ENCODE measurements around the gene IKBKE.
A peak's percentile ranks its signal among the peaks of the same experiment; 100 is the strongest.

Gene IKBKE

DNA sequence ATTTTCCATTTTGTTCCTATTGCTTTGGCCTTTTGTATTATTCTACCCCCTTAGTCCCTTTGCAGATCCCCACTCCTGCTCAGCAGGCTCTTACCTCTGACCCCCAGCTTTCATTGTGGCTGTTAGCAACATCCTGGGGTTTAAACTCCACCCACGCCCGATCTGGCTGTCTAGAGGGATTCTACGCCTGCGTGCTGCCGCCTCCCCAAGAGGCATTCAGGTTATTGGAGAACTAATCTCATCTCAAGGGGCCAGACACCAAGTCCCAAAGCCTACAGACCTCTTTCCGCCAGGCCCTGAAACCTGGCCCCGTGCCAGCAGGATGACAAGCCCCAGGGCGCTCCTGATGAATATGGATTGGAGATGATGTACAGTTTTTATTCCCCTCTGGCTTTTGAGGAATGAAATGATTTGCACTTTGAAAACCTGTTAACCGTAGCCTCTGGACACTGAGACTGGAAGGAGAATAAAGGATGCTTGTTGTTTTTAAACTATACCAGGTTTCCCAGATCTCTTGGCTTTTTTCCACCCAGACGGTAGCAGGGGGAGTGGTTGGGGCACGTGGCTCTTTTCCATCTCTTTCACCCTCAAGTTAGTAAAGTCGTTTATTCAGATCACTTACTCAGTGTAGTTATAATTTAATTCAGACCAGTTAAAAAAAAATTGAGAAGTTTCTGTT lies 14.5 kb upstream of the IKBKE start:
- no peak for FAIRE-seq

DNA sequence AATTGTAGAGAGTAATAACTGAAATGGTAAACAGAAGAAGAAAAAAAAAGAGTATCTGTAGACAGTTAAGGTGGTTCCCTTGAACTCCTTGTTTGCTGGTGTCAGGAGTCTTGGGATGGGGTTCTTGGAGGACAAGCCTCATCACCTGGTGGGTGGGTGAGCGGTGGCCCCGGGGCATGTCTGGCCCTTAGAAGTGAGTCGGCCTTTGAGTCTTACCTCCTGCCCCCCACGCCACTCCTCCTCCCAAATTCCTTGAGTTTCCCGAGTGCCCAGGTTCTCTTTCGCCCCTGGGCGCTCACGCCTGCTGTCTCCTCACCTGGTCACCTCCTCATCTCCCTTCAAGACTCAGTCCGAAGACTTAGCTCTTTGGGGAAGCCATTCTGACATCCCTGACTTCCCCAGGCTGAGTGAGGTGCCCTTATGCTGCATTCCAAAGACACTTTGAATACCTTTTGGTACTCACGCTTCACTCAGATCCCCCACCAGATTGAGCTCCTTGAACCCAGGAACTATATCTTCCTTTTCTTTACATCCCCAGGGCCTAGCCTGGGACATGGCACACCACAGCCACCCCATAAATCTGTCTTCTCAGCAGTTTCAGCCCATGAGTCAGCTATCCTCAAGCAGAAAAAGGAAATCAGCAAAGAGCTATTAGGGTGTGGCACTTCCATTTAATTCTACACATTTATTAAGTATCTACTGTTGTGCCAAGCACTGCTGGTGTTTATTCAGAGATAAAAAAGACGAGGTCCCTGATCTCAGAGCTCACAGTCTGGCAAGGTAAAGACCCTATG lies 13.5 kb upstream of the IKBKE start:
- no peak for FAIRE-seq

DNA sequence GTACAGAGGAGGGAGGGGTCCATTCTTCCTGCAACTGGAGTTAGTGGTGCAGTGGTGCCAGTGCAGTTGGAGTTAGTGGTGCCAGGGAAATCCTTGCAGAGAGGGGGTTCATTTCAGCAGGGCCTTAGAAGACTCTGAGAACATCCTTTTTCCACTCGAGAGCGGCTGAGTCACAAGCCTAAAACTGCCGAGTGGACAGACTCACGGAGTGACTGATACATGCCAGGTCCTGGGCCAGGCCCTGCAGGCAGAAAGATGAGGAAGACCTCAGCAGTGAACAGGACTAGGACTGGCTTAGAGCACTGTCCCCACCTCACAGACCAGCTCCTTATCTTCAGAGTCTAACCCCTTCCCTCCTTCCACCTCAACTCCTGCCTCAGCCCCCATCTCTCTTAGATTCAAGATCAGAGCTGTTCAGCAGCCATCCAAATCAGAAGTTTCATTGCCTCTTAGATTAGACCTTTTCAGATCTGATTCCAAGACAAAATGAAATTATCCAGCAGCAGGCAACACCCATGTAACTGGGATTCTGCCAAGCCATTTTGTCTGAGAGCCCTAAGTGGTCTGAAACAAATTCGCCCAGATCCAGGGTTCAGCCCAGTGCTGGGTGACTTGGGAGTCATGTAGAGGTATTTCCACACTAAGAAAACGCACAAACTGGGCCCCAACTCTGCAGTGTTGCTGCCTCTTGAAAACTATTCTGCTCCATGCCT lies 12.7 kb upstream of the IKBKE start:
- no peak for FAIRE-seq

DNA sequence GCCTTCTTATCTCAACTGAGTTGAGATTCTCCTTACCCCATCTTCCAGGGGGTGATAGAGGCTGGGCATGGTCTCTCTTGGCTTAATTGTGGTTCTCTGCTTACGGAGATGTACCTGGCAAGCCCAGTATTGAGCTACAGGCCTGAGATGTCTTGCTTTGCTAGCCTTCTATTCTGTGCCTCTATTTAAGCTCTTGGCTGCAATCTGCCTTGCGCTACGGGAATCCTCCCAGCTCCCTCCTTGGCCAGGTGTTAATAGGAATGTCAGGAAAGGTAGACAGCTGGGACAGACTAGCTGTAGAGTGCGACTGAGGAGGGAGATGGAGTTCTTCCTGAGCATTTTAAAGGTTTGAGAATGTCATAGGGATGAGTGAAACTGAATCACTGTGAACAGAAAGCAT lies 10.6 kb upstream of the IKBKE start:
- FAIRE-seq, result no peak

DNA sequence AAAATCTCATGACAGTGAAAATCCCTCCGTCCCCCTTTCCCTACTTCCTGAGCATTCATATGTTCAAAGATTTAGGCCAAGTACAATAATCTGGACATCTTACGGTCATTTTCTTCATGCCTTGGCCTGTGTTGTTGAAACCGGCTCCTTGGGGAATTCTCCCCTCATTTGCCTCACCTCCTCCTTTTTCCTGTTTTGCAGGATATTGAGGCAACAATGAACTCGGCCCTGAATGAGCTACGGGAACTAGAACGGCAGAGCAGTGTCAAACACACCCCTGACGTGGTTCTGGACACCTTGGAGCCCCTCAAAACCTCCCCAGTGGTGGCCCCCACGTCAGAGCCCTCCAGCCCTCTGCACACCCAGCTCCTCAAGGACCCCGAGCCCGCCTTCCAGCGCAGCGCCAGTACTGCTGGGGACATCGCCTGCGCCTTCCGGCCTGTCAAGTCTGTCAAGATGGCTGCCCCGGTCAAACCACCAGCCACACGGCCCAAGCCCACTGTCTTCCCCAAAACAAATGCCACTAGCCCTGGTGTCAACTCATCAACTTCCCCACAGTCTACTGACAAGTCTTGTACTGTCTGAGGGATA lies 9.3 kb upstream of the IKBKE start:
- no peak for FAIRE-seq

DNA sequence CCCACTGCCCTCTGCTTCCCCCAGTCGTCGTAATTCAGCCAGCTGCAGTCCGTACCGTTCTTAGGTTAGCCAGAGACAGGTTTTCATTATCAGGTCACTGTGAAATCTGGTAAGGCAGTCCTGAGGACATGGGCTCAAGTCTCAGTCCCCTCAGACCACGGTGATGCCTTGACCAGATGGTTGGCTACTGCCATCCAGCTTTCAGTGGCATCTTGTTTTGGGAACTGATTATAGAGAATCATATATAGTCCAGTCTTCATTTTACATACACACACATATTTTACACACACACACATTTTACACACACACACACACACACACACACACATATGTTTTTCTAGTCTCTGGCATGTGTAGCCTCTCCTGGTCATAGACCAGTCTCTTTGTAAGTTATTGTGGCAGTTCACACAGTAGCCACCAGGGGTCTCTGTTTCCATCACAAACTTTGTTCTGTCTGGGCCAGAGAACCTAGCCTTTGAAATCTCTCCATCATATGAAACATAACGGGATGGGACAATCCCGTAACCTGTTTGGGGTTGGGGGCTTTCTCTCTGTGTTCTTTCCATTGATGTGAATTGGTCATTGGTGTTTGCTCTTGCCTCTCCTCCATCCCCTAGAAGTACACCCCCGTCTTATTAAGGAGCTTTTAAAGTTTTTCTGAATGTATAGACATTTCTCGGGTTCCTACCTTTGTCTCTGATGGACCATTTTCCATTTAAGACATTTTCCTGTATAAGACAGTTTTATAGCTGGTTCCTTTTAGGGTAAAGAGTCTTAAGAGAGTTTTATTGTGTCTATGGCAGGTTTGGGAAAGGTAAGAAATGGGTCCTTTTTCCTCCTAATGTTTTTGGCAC lies 8.4 kb upstream of the IKBKE start:
- FAIRE-seq, result peak; percentile 79

DNA sequence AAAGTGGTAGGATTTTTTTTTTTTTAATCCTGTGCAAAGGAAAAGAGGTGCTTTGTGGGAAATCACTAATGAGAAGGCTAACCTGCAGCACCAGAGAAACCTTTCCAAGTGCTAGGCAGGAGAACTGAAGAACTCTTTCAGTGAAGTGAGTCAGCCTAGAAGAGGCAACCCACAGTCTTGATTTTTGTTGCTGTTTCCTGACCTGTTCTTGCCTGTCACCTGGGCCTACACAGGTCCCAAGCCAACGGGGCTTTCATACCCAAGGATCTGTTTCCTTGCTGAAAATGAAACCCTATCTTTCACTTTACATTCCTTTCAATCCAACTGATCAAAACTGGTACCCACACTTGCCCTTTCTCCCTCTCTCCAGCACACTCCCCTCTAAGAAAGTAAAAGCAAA lies 7.1 kb upstream of the IKBKE start:
- FAIRE-seq, result no peak

DNA sequence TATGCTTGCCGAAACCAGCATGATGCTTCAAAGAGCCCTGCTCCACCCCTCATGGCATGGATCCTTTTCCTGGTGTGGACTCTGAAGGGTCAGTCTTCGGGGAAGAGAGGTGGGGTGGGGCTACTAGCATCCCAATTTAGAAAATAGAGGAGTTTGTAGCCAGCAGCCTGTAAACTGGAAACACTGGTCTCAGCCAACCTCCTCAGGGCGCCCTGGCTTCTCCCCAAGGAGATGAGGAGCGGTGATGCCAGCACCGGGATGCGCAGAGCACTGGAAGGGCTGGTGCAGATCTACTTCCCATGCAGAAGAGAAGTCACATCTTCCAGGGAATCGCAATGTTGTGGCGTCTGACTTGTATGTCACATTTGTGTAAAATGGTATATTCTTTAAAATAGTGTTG lies 6.4 kb upstream of the IKBKE start:
- FAIRE-seq, result no peak

DNA sequence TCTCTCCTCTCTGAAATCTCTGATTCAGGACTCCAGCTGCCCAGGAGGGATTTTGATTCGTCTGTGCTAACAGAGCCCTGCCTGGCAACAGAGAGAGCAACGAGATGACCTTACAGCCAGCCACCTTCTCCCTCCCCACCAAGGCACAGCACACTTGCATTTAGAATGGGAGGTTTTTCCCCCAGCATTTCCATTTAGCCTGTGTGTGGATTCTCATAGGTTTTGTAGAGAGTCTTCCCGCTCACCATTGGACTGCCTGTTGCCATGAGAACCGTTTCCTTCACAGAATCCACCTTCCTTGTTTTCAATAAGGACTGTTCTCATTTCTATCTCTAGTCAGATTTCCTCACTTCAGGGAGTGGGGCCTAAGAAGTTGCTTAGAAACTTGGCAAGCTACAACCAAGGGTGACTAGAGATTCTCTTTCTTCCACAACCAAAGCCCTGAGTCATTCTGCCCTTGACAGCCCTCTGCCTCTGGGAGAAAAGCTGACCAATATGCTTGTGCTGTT lies 5.8 kb upstream of the IKBKE start:
- no peak for FAIRE-seq

DNA sequence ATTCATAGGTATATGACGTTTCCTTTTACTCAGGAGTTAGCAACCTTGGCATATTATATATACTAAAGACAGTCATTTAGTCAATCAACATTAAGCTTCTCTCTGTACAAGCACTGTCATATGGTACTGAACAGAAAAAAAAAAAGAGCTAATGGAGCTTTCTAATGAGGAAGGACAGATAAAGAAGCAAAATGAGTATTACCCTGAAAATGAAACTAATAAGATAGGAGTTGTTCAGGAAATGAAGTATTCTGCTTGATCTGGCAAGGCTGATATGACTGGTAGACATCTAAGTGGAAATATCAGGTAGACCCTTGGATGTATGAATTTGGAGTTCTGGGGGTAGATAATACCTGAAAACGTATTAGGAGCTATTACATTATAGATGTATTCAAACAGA lies 4.3 kb upstream of the IKBKE start:
- no peak for FAIRE-seq

DNA sequence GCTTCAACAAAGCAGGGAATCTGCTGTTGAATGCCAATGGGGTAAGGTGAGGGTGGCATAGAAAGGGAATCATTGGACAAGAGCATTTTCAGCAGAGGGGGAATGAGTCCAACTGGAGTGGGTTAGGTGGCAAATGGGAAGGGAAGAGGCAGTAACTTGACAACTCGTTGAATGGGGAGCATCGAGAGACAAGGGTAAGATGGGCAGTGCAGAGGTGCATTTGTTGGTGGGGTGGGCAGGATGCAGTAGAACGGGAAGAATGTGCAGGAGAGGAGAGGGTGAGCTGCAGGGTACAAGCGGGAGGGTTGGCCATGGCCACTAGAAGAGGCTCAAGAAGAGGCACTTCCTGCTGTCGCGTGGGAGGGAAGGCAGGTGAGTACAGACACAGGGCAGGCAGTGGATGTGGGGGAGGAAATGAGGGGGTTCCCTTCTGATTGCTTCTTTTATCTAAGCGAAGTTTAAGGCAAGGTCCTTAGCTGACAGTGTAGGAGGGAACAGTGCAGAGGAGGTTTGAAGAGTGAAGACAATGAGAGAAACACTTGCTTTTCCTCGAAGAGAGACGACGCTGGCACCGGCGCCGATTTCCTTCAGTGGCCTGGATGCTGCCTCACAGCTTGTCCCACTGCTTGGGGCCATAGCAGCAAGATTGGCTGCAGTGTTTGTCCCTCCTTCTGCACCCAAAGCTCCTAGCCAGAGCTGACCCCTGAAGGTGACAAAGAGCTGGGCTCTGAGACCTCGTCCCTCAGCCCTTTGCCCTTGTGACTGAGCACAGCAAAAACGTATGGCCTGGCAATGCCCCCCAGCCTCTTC lies 3.2 kb upstream of the IKBKE start:
- FAIRE-seq, result no peak

DNA sequence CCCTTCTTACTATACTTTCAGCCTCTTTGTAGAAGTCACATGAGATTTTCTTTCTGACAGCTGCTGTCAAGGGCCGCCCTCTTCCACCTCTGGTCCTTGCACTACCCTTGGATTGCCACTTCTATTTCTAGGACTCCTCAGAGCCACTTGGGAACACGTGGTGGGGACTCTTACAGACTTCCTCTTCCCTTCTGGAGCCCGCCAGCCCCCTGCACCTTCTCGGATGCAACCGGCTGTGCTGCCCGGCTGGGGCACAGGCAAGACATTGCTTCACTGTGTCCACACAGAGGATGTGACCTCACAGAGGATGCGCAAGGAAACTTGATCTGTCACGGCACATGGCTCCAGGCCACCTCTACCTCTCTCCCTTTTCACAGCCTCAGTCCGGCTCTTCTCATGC lies 2.4 kb upstream of the IKBKE start:
- FAIRE-seq, result no peak

DNA sequence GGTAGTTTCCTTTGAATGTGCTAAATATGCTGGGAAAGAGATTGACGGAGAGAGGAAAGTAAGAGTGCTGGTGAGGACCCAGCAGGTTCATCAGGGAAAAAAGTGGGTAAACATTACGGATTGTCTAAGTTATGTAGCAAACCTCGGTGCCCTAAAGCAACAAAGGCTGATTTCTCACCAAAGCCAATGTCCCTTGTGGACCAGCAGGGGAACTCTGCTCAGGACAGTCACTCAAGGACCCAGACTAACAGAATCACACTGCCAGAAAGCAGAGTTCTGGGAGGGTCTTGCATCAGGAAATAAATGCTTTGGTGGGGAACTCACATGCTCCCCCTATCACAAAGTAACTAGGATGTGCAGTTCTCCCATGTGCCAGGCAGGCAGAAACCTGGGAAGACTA lies 1.7 kb upstream of the IKBKE start:
- FAIRE-seq, result no peak

DNA sequence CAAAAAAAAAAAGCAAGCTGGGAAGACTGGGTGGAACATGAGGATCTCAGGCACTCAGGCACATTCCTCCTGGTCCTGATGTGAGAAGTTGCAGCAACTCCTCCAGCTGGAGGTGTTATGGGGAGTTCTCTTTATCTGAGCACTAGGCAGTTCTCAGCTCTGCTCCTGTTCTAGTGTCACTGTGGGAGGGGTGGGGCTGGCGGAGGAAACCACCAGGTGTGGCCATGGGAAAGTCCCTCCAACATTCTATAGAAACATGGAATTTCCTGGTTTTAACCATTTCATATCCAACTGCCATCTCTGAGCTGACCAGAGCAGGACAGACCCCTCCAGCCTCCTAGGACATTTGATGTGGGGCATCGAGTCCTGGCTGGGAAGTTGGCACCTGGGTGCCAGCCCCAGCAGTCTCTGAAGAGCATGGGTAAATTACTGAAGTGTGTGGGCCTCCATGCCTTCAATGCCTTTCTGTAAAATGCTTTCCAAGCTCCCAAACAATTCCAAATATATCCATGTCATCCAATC lies 804 bp upstream of the IKBKE start:
- FAIRE-seq, result no peak

DNA sequence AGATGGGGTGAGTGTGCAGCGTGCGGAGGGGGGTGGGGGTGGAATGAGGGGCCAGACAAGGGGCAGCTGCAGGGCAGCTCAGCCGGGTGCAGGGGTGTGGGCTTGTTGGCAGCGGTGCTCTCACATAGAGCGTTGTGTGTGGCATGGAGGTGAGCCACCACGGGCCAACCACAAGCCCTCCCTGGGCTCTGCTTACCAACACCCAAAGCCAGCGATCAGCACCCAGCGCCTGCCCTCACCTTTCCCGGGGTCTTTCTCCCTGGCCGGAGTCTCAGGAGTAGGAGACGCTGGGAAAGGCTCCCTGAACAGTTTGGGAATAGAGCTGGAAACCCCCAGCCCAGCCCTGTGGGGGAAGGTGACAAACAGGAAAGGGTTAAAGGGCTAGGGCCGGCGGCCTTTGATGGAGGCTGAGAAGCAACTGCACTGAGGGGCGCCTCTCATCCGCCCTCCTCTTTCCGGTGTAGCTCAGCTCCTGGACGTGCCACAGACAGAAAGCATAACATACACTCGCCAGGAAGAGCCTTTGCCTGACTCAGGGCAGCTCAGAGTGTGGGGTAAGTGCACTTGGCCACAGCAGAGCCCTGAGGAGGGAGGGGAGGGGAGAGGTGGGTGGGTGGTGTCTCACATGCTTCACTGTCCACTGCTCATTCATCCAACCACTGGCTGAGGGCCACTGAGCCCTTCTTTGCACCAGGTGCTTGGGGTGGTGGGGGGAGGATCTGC lies 577 bp downstream of the IKBKE start:
- no peak for FAIRE-seq

DNA sequence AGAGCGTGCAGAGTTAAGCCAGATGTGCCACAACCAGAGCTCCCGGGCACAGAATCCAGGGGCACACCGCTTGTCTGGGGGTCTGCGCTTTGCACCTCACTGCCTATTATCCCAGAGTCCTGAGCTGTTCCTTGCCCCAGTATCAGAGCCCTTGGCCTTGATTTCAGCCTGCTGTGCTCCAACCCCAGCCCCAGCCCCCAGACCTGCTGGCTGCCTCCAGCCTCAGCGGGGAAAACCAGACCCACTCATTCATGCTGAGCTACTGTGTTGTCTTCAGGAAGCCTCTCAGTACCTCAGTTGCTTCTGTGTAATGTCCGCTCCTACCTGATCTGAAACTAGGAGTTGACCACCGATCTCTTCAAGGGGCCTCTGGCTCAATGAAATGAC lies 1.1 kb downstream of the IKBKE start:
- FAIRE-seq, result no peak

DNA sequence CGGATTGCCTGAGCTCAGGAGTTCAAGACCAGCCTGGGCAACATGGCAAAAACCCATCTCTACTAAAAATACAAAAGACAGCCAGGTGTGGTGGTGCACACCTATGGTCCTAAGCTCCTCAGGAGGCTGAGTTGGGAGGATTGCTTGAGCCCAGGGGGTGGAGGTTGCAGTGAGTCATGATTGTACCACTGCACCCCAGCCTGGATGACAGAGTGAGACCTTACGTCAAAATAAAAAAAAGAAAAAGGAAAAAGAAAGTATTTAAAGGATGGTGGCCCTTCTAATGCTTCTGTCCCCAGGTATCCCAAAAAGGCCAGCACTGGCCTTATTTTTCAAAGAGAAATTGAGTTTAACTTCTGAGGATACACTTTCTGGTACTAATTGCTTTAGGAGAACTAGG lies 1.7 kb downstream of the IKBKE start:
- FAIRE-seq, result no peak

DNA sequence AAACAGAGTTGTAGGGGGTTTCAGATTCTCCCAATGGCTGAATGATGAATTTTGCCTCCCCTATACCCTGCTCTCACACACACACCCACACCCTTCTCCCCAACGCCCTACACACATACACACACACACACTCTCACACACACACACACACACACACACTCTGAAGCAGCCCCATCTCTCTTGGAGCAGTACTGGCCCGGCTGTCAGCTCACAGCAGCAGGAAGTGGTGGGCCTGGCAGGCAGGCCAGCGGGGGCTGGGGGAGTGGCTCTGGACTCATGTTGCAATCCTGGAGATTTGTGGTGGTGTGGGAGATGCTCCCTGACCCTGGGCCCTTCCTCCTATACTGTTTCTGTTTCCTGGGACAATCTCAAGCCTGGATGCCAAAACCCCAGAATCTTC lies 2.2 kb downstream of the IKBKE start:
- no peak for FAIRE-seq

DNA sequence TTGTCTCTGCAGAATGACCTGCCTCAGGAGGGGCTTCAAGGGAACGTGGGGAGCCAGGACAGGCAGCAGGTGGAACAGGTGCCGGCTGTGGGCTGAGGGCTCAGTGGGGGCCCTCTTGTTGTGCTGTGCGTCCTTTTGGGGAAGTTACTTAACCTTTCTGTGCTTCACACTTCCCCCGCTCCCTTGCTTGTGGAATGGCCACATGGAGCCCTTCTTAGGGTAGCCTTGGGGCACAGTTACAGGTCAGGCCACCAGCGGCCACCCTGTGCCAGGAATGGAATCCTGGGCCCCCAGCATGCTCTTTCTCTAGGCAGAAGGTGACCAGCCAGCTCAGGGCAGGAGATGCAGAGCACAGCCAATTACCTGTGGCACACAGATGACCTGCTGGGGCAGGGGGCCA lies 2.6 kb downstream of the IKBKE start:
- no peak for FAIRE-seq

DNA sequence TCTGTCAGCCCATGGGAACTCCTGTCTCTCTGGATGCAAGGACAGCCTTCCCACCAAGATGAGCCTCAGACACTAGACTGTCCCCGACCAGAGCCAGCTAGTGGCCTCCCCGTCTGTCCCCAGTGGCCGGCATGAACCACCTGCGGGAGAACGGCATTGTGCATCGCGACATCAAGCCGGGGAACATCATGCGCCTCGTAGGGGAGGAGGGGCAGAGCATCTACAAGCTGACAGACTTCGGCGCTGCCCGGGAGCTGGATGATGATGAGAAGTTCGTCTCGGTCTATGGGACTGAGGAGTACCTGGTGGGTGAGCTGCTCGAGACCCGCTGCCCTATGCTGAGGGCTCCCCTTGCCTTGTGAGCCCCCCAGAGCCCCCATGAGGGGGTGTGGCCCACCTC lies 5.8 kb downstream of the IKBKE start:
- FAIRE-seq, result no peak

DNA sequence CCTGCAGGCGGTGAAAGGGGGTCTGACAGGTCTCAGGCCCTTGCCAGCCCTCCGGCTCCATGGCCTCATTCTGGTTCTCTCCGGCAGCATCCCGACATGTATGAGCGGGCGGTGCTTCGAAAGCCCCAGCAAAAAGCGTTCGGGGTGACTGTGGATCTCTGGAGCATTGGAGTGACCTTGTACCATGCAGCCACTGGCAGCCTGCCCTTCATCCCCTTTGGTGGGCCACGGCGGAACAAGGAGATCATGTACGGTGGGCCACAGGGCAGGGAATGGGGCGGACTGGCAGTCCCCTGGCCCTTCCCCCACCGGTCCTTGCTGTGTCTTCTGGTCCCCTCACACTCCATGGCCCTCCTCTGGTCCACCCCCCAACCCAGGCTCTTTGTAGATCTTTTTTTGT lies 6.3 kb downstream of the IKBKE start:
- FAIRE-seq, result no peak
